Natural killer cell (primary cell): ENCODE results near the gene OLFM1. TPM values are rescaled to one million over a fixed set of nuclear protein-coding genes. Genes with fewer than 3 reads are reported as not detected.

Source experiments
- ATAC-seq, 3 donors: fragments of 150-1000 bp in 2 of 3; fragments of 200-7000 bp in 1 of 3; cut with Tn5 transposase; 1 replicate in 1 of 3; 2 replicates in 2 of 3; pipeline ENCODE4 v1.10.0; 2021; ENCODE audit warnings: mild to moderate bottlenecking in 2 of 3, moderate library complexity in 2 of 3
- DNase-seq, 2 donors: peaks; one replicate each; pipeline versions ENCODE4 v3.0.0 to v3.0.0-alpha.2; 2013 to 2021; ENCODE audit warnings: mixed read lengths in 1 of 2
- H3K27ac ChIP-seq: one replicate; pipeline ENCODE4 v1.5.1; 2013; ENCODE audit warnings: mild to moderate bottlenecking, low read length
- H3K27me3 ChIP-seq: one replicate; pipeline ENCODE4 v1.6.1; 2013; ENCODE audit warnings: low read length; ENCODE audit not compliant: control insufficient read depth, insufficient read depth
- H3K36me3 ChIP-seq: one replicate; pipeline ENCODE4 v1.6.1; 2013; ENCODE audit warnings: low read length; ENCODE audit not compliant: control insufficient read depth, insufficient read depth
- H3K4me1 ChIP-seq: one replicate; pipeline ENCODE4 v1.6.1; 2013; ENCODE audit warnings: low read length; ENCODE audit not compliant: control insufficient read depth, insufficient read depth
- H3K4me3 ChIP-seq: one replicate; pipeline ENCODE4 v1.5.1; 2013; ENCODE audit warnings: low read length
- H3K9me3 ChIP-seq: one replicate; pipeline ENCODE4 v1.6.1; 2013; ENCODE audit warnings: low read length; ENCODE audit not compliant: control insufficient read depth, insufficient read depth
- H3K27ac Mint-ChIP-seq, 2 donors: one replicate each; pipeline ENCODE4 v1.8.0; 2022; ENCODE audit warnings: mild to moderate bottlenecking in 2 of 2, mixed read lengths in 2 of 2, moderate library complexity in 1 of 2
- H3K27me3 Mint-ChIP-seq, 2 donors: one replicate each; pipeline ENCODE4 v1.8.0; 2022; ENCODE audit warnings: low read depth in 2 of 2, mixed read lengths in 2 of 2
- H3K36me3 Mint-ChIP-seq: one replicate; pipeline ENCODE4 v1.8.0; 2022; ENCODE audit warnings: mixed read lengths
- H3K4me1 Mint-ChIP-seq, 2 donors: one replicate each; pipeline ENCODE4 v1.8.0; 2022; ENCODE audit warnings: mixed read lengths in 2 of 2
- H3K4me3 Mint-ChIP-seq: one replicate; pipeline ENCODE4 v1.8.0; 2022; ENCODE audit warnings: mild to moderate bottlenecking, moderate library complexity, mixed read lengths
- H3K9me3 Mint-ChIP-seq, 2 donors: one replicate each; pipeline ENCODE4 v1.8.0; 2022; ENCODE audit warnings: mixed read lengths in 2 of 2
- CTCF ChIP-seq: fragments of 200-600 bp; IDR thresholded peaks from one replicate; pipeline ENCODE4 v1.8.0; 2022; ENCODE audit warnings: antibody characterized with exemption
- WGBS: methylation state at CpG from one replicate; pipeline ENCODE4 v1.1.7; 2013; ENCODE audit warnings: missing lambda C conversion rate; ENCODE audit not compliant: insufficient coverage; 5-methylcytosine and 5-hydroxymethylcytosine counted together
- intact Hi-C: fragments of 100-400 bp; cut with micrococcal nuclease; formaldehyde crosslinking; loops from one replicate; pipeline ENCODE4 v1.14.2; 2022
- total RNA-seq, 4 donors: library from RNA; stranded (reverse); fragments of 120-200 nt in 1 of 4; gene quantifications; one replicate each; pipeline versions ENCODE4 v1.2.3 to v1.2.4, GENCODE V29; 2013 to 2022

The OLFM1 gene
- total RNA-seq, 3 donors from 2014 or later (not counting 1 experiment from before 2014, with no cell fraction given), result 0.18 TPM; not detected in 2

- H3K9me3 ChIP-seq, result no peaks in the 10 kb centered on the region
- intact Hi-C loops, result no loop called here
- ATAC-seq (no peak), DNase-seq (no peak)
- peaks cover 21 to 41% of the 10 kb centered on the region in 2 donors for H3K27me3 Mint-ChIP-seq
- TF ChIP-seq CTCF, result no peak
- H3K27ac Mint-ChIP-seq, result no peak overlapping the region
- H3K27ac ChIP-seq, result no peak overlapping the region
- no peak overlapping the region for H3K4me3 Mint-ChIP-seq
- WGBS, result 84% methylated on average over 12 of the region's 12 CpGs
- no peak overlapping the region for H3K4me3 ChIP-seq
- H3K4me1 ChIP-seq, result no peaks in the 10 kb centered on the region
- peaks cover 5% of the 10 kb centered on the region for H3K27me3 ChIP-seq
- H3K36me3 Mint-ChIP-seq, result no peaks in the 10 kb centered on the region
- H3K4me1 Mint-ChIP-seq, result no peaks in the 10 kb centered on the region
- H3K9me3 Mint-ChIP-seq, result no peaks in the 10 kb centered on the region
- H3K36me3 ChIP-seq, result no peaks in the 10 kb centered on the region
These were observed 14.9 kb downstream of the OLFM1 start for GRCh38 chr9:135102331-135102730.

GRCh38 chr9:135103001-135103446 lies 15.6 kb downstream of the OLFM1 start:
- Histone ChIP-seq H3K27ac (no peak overlapping the region), H3K4me1 (no peaks in the 10 kb centered on the region), H3K36me3 (no peaks in the 10 kb centered on the region), H3K27me3 (peaks cover 9% of the 10 kb centered on the region), H3K4me3 (no peak overlapping the region), H3K9me3 (no peaks in the 10 kb centered on the region)
- ATAC-seq (no peak), DNase-seq (no peak)
- H3K9me3 Mint-ChIP-seq, result no peaks in the 10 kb centered on the region
- intact Hi-C loops, result no loop called here
- peaks cover 24 to 43% of the 10 kb centered on the region in 2 donors for H3K27me3 Mint-ChIP-seq
- no peaks in the 10 kb centered on the region for H3K36me3 Mint-ChIP-seq
- no peak for TF ChIP-seq CTCF
- H3K4me1 Mint-ChIP-seq, result no peaks in the 10 kb centered on the region
- H3K27ac Mint-ChIP-seq, result no peak overlapping the region
- WGBS, result 37% methylated on average over 9 of the region's 9 CpGs
- no peak overlapping the region for H3K4me3 Mint-ChIP-seq

GRCh38 chr9:135103931-135104639 lies 16.6 kb downstream of the OLFM1 start:
- H3K27me3 ChIP-seq, result peaks cover 9% of the 10 kb centered on the region
- no peaks in the 10 kb centered on the region for H3K9me3 Mint-ChIP-seq
- no peaks in the 10 kb centered on the region for H3K9me3 ChIP-seq
- no peak overlapping the region for H3K4me3 Mint-ChIP-seq
- no peaks in the 10 kb centered on the region for H3K36me3 Mint-ChIP-seq
- peaks cover 24 to 42% of the 10 kb centered on the region in 2 donors for H3K27me3 Mint-ChIP-seq
- DNase-seq (no peak), ATAC-seq (no peak)
- H3K36me3 ChIP-seq, result no peaks in the 10 kb centered on the region
- H3K4me1 Mint-ChIP-seq, result peaks cover 5 to 6% of the 10 kb centered on the region in 2 donors
- H3K27ac Mint-ChIP-seq, result no peak overlapping the region
- no peak for TF ChIP-seq CTCF
- H3K4me3 ChIP-seq, result no peak overlapping the region
- 72% methylated on average over 27 of the region's 28 CpGs for WGBS
- H3K27ac ChIP-seq, result no peak overlapping the region
- intact Hi-C loops, result no loop called here
- peaks cover 6% of the 10 kb centered on the region for H3K4me1 ChIP-seq

- H3K36me3 Mint-ChIP-seq, result no peaks in the 10 kb centered on the region
- no peaks in the 10 kb centered on the region for H3K9me3 Mint-ChIP-seq
- H3K36me3 ChIP-seq, result no peaks in the 10 kb centered on the region
- H3K9me3 ChIP-seq, result no peaks in the 10 kb centered on the region
- H3K4me3 Mint-ChIP-seq, result no peak overlapping the region
- H3K27ac Mint-ChIP-seq, result no peak overlapping the region
- H3K4me3 ChIP-seq, result no peak overlapping the region
- peaks cover 13% of the 10 kb centered on the region for H3K4me1 ChIP-seq
- peaks cover 10 to 12% of the 10 kb centered on the region in 2 donors for H3K4me1 Mint-ChIP-seq
- no peak overlapping the region for H3K27ac ChIP-seq
- no peak for ATAC-seq
- TF ChIP-seq CTCF, result no peak
- DNase-seq, result no peak
- H3K27me3 ChIP-seq, result peaks cover 15% of the 10 kb centered on the region
- peaks cover 22 to 42% of the 10 kb centered on the region in 2 donors for H3K27me3 Mint-ChIP-seq
- intact Hi-C loops, result no loop called here
- 65% methylated on average over 12 of the region's 12 CpGs for WGBS
These were observed 17.3 kb downstream of the OLFM1 start for GRCh38 chr9:135104761-135105160.
